Panc1 (cell line): Measurements from ENCODE around the gene CDKN1A. TPM values are rescaled to one million over a fixed set of nuclear protein-coding genes. Genes with fewer than 3 reads are reported as not detected.

Source experiments
- ATAC-seq: fragments of 200-7000 bp; cut with Tn5 transposase; 2 replicates; pipeline ENCODE4 v1.9.1; 2020; ENCODE audit warnings: mild to moderate bottlenecking, moderate library complexity
- BruUV-seq: library from RNA; stranded (reverse); fragments of 400-500 nt; replicated peaks from 2 replicates; lab custom pipeline; 2021; lab: Mats Ljungman, UMichigan
- CTCF ChIA-PET: fragments of 300-600 bp; sonication (Branson Sonifier 250); formaldehyde crosslinking; loops from one replicate; lab custom pipeline; 2022; ENCODE audit warnings: antibody characterized with exemption; lab: Charles Lee
- POLR2A ChIA-PET: fragments of 300-600 bp; sonication (Branson Sonifier 250); formaldehyde crosslinking; loops from one replicate; lab custom pipeline; 2022; ENCODE audit warnings: antibody characterized with exemption; lab: Charles Lee
- DNase-seq: peaks from one replicate; pipeline ENCODE4 v3.0.0-alpha.2; 2010; ENCODE audit warnings: low read depth, low spot score
- H3K27ac ChIP-seq: 2 replicates; pipeline ENCODE4 v1.5.1; 2011; ENCODE audit warnings: mild to moderate bottlenecking, low read length, inconsistent platforms
- H3K27me3 ChIP-seq: fragments of 200-500 bp; sonication (Bioruptor generic); 2 replicates; pipeline ENCODE4 v1.6.0; 2014; ENCODE audit warnings: low read length, inconsistent platforms; ENCODE audit not compliant: control insufficient read depth, insufficient read depth
- H3K36me3 ChIP-seq: fragments of 200-500 bp; sonication (Bioruptor generic); 2 replicates; pipeline ENCODE4 v1.5.1; 2014; ENCODE audit warnings: inconsistent platforms, mild to moderate bottlenecking, low read length, moderate library complexity; ENCODE audit not compliant: control insufficient read depth, insufficient read depth
- H3K4me1 ChIP-seq: 2 replicates; pipeline ENCODE4 v1.5.1; 2011; ENCODE audit warnings: inconsistent platforms, mild to moderate bottlenecking, low read length, moderate library complexity; ENCODE audit not compliant: control insufficient read depth, insufficient read depth
- H3K4me3 ChIP-seq, 2 experiments: 2 replicates each; pipeline ENCODE4 v1.5.1; 2011 to 2012; ENCODE audit warnings: low read depth in 2 of 2, low read length in 2 of 2, mild to moderate bottlenecking in 2 of 2, inconsistent platforms in 1 of 2, moderate library complexity in 1 of 2
- H3K9me3 ChIP-seq: fragments of 200-500 bp; sonication (Bioruptor generic); 2 replicates; pipeline ENCODE4 v1.5.1; 2014; ENCODE audit warnings: low read depth, mild to moderate bottlenecking, inconsistent platforms, low read length, moderate library complexity; ENCODE audit not compliant: control insufficient read depth, insufficient read depth
- CTCF ChIP-seq: fragments of 450-650 bp; IDR thresholded peaks from 2 replicates; pipeline ENCODE4 v1.5.1; 2017; ENCODE audit warnings: mild to moderate bottlenecking
- POLR2AphosphoS5 ChIP-seq: IDR thresholded peaks from 2 replicates; pipeline ENCODE4 v1.6.1; 2012; ENCODE audit warnings: mild to moderate bottlenecking, low read depth, low read length, moderate library complexity
- REST ChIP-seq, 2 experiments: IDR thresholded peaks; 2 replicates each; pipeline ENCODE4 v1.6.1; 2011 to 2012; ENCODE audit warnings: low read depth in 2 of 2, control low read depth in 1 of 2, low read length in 1 of 2, mild to moderate bottlenecking in 1 of 2, moderate library complexity in 1 of 2; ENCODE audit not compliant: insufficient read depth in 1 of 2
- SIN3A ChIP-seq: IDR thresholded peaks from 2 replicates; pipeline ENCODE4 v1.6.1; 2012; ENCODE audit warnings: low read depth, mild to moderate bottlenecking, low read length, moderate library complexity, borderline replicate concordance; ENCODE audit not compliant: insufficient read depth
- TCF7L2 ChIP-seq: IDR thresholded peaks from 2 replicates; pipeline ENCODE4 v1.6.1; 2011; ENCODE audit warnings: mild to moderate bottlenecking, low read depth, low read length, inconsistent platforms
- in situ Hi-C: cut with HindIII; loops from 2 replicates; pipeline ENCODE4 v1.10.0; 2016; ENCODE audit warnings: low sequenced_read_pairs, low pct_unique_long_range_greater_than_20kb
- intact Hi-C: fragments of 100-400 bp; cut with micrococcal nuclease; formaldehyde crosslinking; loops from one replicate; pipeline ENCODE4 v1.10.0; 2022; ENCODE audit not compliant: unreplicated experiment
- total RNA-seq: library from RNA; stranded (reverse); gene quantifications from one replicate; pipeline ENCODE4 v1.2.1, GENCODE V29; 2021; ENCODE audit not compliant: unreplicated experiment

CDKN1A gene
- total RNA-seq, 1 experiment from 2014 or later = 46.2 TPM

DNA sequence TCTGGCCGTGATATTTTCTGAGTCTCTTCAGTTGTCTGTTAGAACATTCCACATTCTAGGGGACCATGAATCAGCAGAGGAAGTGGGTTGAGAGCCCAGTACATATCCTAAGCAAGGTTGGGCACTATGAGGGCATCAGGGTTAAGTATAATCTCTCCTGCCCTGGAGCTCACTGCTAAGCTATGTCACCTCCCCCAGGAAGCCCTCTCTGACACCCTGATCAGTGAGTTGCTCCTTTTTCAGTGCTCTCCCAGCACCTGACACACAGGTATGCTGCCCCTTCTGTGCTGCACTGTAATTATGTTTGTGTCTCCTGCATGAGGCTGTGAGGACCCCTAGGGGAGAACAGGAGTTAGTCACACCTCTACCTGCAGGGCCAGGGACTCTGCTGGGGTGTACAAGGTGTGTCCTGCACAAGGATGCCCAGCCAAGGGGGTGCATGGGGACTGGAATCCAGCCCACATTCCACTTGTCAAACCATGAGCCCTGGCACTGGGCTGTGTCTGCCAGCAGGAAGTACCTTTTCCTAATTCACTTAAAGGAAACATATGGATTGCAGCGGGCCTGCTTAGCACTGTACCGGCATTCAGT is 23.0 kb downstream of the CDKN1A start:
- TF ChIP-seq SIN3A = no peak
- peak; percentile 70 for TF ChIP-seq CTCF
- no peak for TF ChIP-seq POLR2AphosphoS5
- no peak overlapping the region for H3K4me3 ChIP-seq
- H3K27me3 ChIP-seq = no peaks in the 10 kb centered on the region
- H3K36me3 ChIP-seq = no peaks in the 10 kb centered on the region
- DNase-seq (no peak), ATAC-seq (peak; percentile 64)
- no peaks in the 10 kb centered on the region for H3K9me3 ChIP-seq
- POLR2A ChIA-PET = interaction anchor here (0.6 kb wide), 1 partner anchor 20 kb away, joined by 6 read pairs; no protein-coding TSS in a partner anchor
- CTCF ChIA-PET = interaction anchor here (0.7 kb wide), 1 partner anchor 437 kb away, joined by 7 read pairs; no protein-coding TSS in a partner anchor
- H3K4me1 ChIP-seq = no peaks in the 10 kb centered on the region
- no peak overlapping the region for H3K27ac ChIP-seq
- intact Hi-C loops (no loop called here), in situ Hi-C loops (no loop called here)
- no TSS peak for BruUV-seq

DNA sequence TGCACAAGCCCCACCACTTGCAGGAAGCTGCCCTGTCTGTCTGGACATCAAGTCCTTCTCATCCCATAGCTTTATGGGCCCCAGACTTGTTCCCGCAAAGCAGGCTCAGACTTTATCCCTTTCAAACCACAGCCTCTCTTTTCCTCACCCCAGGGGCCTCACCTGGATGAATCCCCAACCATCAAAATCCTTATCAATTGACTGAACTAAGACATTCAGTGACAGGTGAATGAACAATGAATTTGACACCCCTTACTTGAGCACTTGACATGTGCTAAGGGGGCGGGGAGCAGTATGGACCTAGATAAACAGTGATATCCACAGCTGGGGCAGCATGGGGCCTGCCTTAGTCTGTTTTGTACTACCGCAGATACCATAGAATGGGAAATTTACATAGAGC is 24.1 kb downstream of the CDKN1A start:
- POLR2A ChIA-PET = no interaction called here
- ATAC-seq (no peak), DNase-seq (no peak)
- in situ Hi-C loops (no loop called here), intact Hi-C loops (no loop called here)
- BruUV-seq = no TSS peak
- no peak overlapping the region for H3K27ac ChIP-seq
- no peaks in the 10 kb centered on the region for H3K27me3 ChIP-seq
- TF ChIP-seq POLR2AphosphoS5 (no peak), SIN3A (no peak), TCF7L2 (no peak), REST (IDR thresholded peaks at IDR 0.05; ENCODE audit: insufficient read depth in 1 of 2, low read depth in 2 of 2, low read length in 1 of 2) (no peak), CTCF (no peak)
- no peak overlapping the region for H3K4me3 ChIP-seq
- no peaks in the 10 kb centered on the region for H3K4me1 ChIP-seq
- CTCF ChIA-PET = no interaction called here
- no peaks in the 10 kb centered on the region for H3K9me3 ChIP-seq
- H3K36me3 ChIP-seq = no peaks in the 10 kb centered on the region
